B cell (primary cell): ENCODE data around the gene FARP2. TPM values are rescaled to one million over a fixed set of nuclear protein-coding genes. Genes with fewer than 3 reads are reported as not detected.

Source experiments
- ATAC-seq: fragments of 200-7000 bp; cut with Tn5 transposase; one replicate; pipeline ENCODE4 v1.10.0; 2021; ENCODE audit warnings: low read depth, mild to moderate bottlenecking, moderate number of reproducible peaks, moderate library complexity
- CTCF ChIA-PET: fragments of 350-600 bp; sonication (Branson Sonifier 250); formaldehyde crosslinking; loops from one replicate; lab custom pipeline; 2021; ENCODE audit warnings: antibody characterized with exemption, inconsistent platforms; lab: Charles Lee
- POLR2A ChIA-PET: fragments of 350-600 bp; sonication (Branson Sonifier 250); formaldehyde crosslinking; loops from one replicate; lab custom pipeline; 2021; ENCODE audit warnings: antibody characterized with exemption; lab: Charles Lee
- DNase-seq: peaks from one replicate; pipeline ENCODE4 v3.0.0; 2013
- H2AFZ ChIP-seq: 2 replicates; pipeline ENCODE4 v1.6.1; 2012; ENCODE audit warnings: mild to moderate bottlenecking, low read depth, low read length; ENCODE audit not compliant: insufficient read depth, poor library complexity, severe bottlenecking
- H3K27ac ChIP-seq, 2 donors: 1 replicate in 1 of 2; 2 replicates in 1 of 2; pipeline ENCODE4 v1.5.1; 2012 to 2013; ENCODE audit warnings: low read length in 2 of 2, mild to moderate bottlenecking in 2 of 2, moderate library complexity in 1 of 2
- H3K27me3 ChIP-seq, 4 experiments: fragments of 200-600 bp in 1 of 4; sonication (generic) in 1 of 4; replicated peaks in 1 of 4; 1 replicate in 2 of 4; 2 replicates in 2 of 4; pipeline versions ENCODE4 v1.6.1 to v1.7.0; 2013 to 2016; ENCODE audit warnings: low read length in 3 of 4, mild to moderate bottlenecking in 2 of 4, mixed read lengths in 1 of 4, moderate library complexity in 1 of 4; ENCODE audit not compliant: insufficient read depth in 4 of 4, control insufficient read depth in 3 of 4; ENCODE audit errors: control extremely low read depth in 1 of 4
- H3K36me3 ChIP-seq, 2 experiments: replicated peaks in 1 of 2; 1 replicate in 1 of 2; 2 replicates in 1 of 2; pipeline versions ENCODE4 v1.6.1 to v1.7.1; 2013; ENCODE audit warnings: low read length in 1 of 2; ENCODE audit not compliant: insufficient read depth in 2 of 2, control insufficient read depth in 1 of 2; ENCODE audit errors: control extremely low read depth in 1 of 2, extremely low read depth in 1 of 2
- H3K4me1 ChIP-seq, 2 donors: fragments of 200-600 bp in 1 of 2; sonication (generic) in 1 of 2; 1 replicate in 1 of 2; 2 replicates in 1 of 2; pipeline versions ENCODE4 v1.5.1 to v1.6.1; 2013 to 2017; ENCODE audit warnings: low read length in 2 of 2; ENCODE audit not compliant: control insufficient read depth in 2 of 2, insufficient read depth in 2 of 2
- H3K4me2 ChIP-seq: replicated peaks from 2 replicates; pipeline ENCODE3; 2012; ENCODE audit warnings: mild to moderate bottlenecking, low read depth, low read length; ENCODE audit not compliant: poor library complexity, severe bottlenecking
- H3K4me3 ChIP-seq, 5 experiments: fragments of 200-600 bp in 1 of 5; sonication (generic) in 1 of 5; 1 replicate in 3 of 5; 2 replicates in 2 of 5; pipeline versions ENCODE4 v1.5.1 to v1.7.0; 2011 to 2016; ENCODE audit warnings: low read length in 4 of 5, mild to moderate bottlenecking in 4 of 5, low read depth in 2 of 5, control low read depth in 1 of 5, moderate library complexity in 1 of 5; ENCODE audit not compliant: insufficient read depth in 1 of 5; ENCODE audit errors: control extremely low read depth in 1 of 5, extremely low read depth in 1 of 5
- H3K79me2 ChIP-seq: fragments of 200-600 bp; sonication (generic); one replicate; pipeline ENCODE4 v1.6.0; 2016; ENCODE audit warnings: low read length; ENCODE audit not compliant: control insufficient read depth, insufficient read depth
- H3K9ac ChIP-seq: fragments of 200-600 bp; sonication (generic); 2 replicates; pipeline ENCODE4 v1.6.1; 2017; ENCODE audit warnings: mild to moderate bottlenecking, low read length, moderate library complexity
- H3K9me3 ChIP-seq, 3 donors: one replicate each; pipeline versions ENCODE4 v1.6.1 to v1.7.1; 2013; ENCODE audit warnings: low read length in 2 of 3; ENCODE audit not compliant: control insufficient read depth in 2 of 3, insufficient read depth in 1 of 3; ENCODE audit errors: control extremely low read depth in 1 of 3
- H4K20me1 ChIP-seq: 2 replicates; pipeline ENCODE4 v1.6.0; 2012; ENCODE audit warnings: mild to moderate bottlenecking, low read length; ENCODE audit not compliant: insufficient read depth, control insufficient read depth, poor library complexity, severe bottlenecking
- H3K27ac Mint-ChIP-seq: one replicate; pipeline ENCODE4 v1.8.0; 2021; ENCODE audit warnings: mixed read lengths
- H3K27me3 Mint-ChIP-seq: one replicate; pipeline ENCODE4 v1.8.0; 2021; ENCODE audit warnings: mixed read lengths
- H3K4me1 Mint-ChIP-seq: one replicate; pipeline ENCODE4 v1.8.0; 2021; ENCODE audit warnings: mixed read lengths
- H3K4me3 Mint-ChIP-seq: one replicate; pipeline ENCODE4 v1.8.0; 2021; ENCODE audit warnings: mixed read lengths
- H3K9me3 Mint-ChIP-seq: one replicate; pipeline ENCODE4 v1.8.0; 2022; ENCODE audit warnings: mixed read lengths; ENCODE audit not compliant: insufficient read depth
- EZH2 ChIP-seq: IDR thresholded peaks from 2 replicates; pipeline ENCODE4 v1.6.1; 2012; ENCODE audit warnings: borderline replicate concordance, low read depth, mild to moderate bottlenecking, moderate library complexity, low read length; ENCODE audit not compliant: insufficient read depth, poor library complexity, severe bottlenecking
- WGBS: methylation state at CpG from one replicate; pipeline ENCODE4 v1.1.5; 2013; ENCODE audit warnings: missing lambda C conversion rate; ENCODE audit not compliant: insufficient coverage; 5-methylcytosine and 5-hydroxymethylcytosine counted together
- intact Hi-C: fragments of 100-400 bp; cut with micrococcal nuclease; formaldehyde crosslinking; loops from one replicate; pipeline ENCODE4 v1.10.0; 2022
- polyA plus RNA-seq: library from polyadenylated mRNA; depleted of rRNA; stranded (reverse); fragments of >200 nt; gene quantifications from 2 replicates; pipeline ENCODE4 v1.2.3, GENCODE V29; 2012
- total RNA-seq, 2 donors: library from RNA; stranded (reverse); fragments of 120-200 nt in 1 of 2; gene quantifications; 1 replicate in 1 of 2; 2 replicates in 1 of 2; pipeline versions ENCODE4 v1.2.3 to v1.2.4, GENCODE V29; 2013 to 2022
- TF ChIP-seq, protein P1 (sequence below): fragments of 200-600 bp; IDR thresholded peaks from one replicate; pipeline ENCODE4 v1.8.0; 2022; ENCODE audit warnings: antibody characterized with exemption, mild to moderate bottlenecking

The FARP2 gene
- total and polyA plus RNA-seq, 2 donors (not counting 1 experiment from before 2014, with no cell fraction given): 37.1 to 114 TPM

- no peak overlapping the region for H3K27ac Mint-ChIP-seq
- 92% methylated on average over 8 of the region's 10 CpGs for WGBS
- TF ChIP-seq, protein P1, sequence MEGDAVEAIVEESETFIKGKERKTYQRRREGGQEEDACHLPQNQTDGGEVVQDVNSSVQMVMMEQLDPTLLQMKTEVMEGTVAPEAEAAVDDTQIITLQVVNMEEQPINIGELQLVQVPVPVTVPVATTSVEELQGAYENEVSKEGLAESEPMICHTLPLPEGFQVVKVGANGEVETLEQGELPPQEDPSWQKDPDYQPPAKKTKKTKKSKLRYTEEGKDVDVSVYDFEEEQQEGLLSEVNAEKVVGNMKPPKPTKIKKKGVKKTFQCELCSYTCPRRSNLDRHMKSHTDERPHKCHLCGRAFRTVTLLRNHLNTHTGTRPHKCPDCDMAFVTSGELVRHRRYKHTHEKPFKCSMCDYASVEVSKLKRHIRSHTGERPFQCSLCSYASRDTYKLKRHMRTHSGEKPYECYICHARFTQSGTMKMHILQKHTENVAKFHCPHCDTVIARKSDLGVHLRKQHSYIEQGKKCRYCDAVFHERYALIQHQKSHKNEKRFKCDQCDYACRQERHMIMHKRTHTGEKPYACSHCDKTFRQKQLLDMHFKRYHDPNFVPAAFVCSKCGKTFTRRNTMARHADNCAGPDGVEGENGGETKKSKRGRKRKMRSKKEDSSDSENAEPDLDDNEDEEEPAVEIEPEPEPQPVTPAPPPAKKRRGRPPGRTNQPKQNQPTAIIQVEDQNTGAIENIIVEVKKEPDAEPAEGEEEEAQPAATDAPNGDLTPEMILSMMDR: no peak
- TF ChIP-seq EZH2: no peak
- no peak for DNase-seq
- no peak overlapping the region for H3K9ac ChIP-seq
- H3K9me3 Mint-ChIP-seq: no peaks in the 10 kb centered on the region
- no peak overlapping the region for H3K4me2 ChIP-seq
- no peaks in the 10 kb centered on the region for H3K9me3 ChIP-seq
- H3K27me3 Mint-ChIP-seq: no peaks in the 10 kb centered on the region
- no peaks in the 10 kb centered on the region for H4K20me1 ChIP-seq
- H3K36me3 ChIP-seq: peaks cover 0 to 5% of the 10 kb centered on the region in 2 experiments
- ChIA-PET POLR2A (no interaction called here), CTCF (no interaction called here)
- no peaks in the 10 kb centered on the region for H3K27me3 ChIP-seq
- intact Hi-C loops: no loop called here
- no peaks in the 10 kb centered on the region for H3K79me2 ChIP-seq
- H3K4me3 ChIP-seq: no peak overlapping the region
- ATAC-seq: no peak
- no peak overlapping the region for H2AFZ ChIP-seq
- no peak overlapping the region for H3K4me3 Mint-ChIP-seq
- no peaks in the 10 kb centered on the region for H3K4me1 Mint-ChIP-seq
- H3K4me1 ChIP-seq: no peaks in the 10 kb centered on the region
- H3K27ac ChIP-seq: no peak overlapping the region
These were observed 110.1 kb downstream of the FARP2 start for GRCh38 chr2:241466230-241466629.

- no peak overlapping the region for H2AFZ ChIP-seq
- intact Hi-C loops: no loop called here
- H3K9ac ChIP-seq: no peak overlapping the region
- H3K36me3 ChIP-seq: peaks cover 0 to 9% of the 10 kb centered on the region in 2 experiments
- ChIA-PET POLR2A (no interaction called here), CTCF (no interaction called here)
- DNase-seq (no peak), ATAC-seq (no peak)
- no peaks in the 10 kb centered on the region for H3K9me3 Mint-ChIP-seq
- H3K4me3 Mint-ChIP-seq: no peak overlapping the region
- no peaks in the 10 kb centered on the region for H3K4me1 ChIP-seq
- H3K4me2 ChIP-seq: no peak overlapping the region
- no peaks in the 10 kb centered on the region for H3K27me3 Mint-ChIP-seq
- 97% methylated on average over 20 of the region's 23 CpGs for WGBS
- H4K20me1 ChIP-seq: peaks cover 3% of the 10 kb centered on the region
- no peak overlapping the region for H3K4me3 ChIP-seq
- H3K27ac Mint-ChIP-seq: no peak overlapping the region
- H3K79me2 ChIP-seq: no peaks in the 10 kb centered on the region
- no peaks in the 10 kb centered on the region for H3K27me3 ChIP-seq
- no peak overlapping the region for H3K27ac ChIP-seq
- TF ChIP-seq EZH2: no peak
- TF ChIP-seq, protein P1: no peak
- H3K9me3 ChIP-seq: no peaks in the 10 kb centered on the region
- H3K4me1 Mint-ChIP-seq: no peaks in the 10 kb centered on the region
These were observed 111.8 kb downstream of the FARP2 start for GRCh38 chr2:241467777-241468475.
